RWPE2 (cell line): Measurements from ENCODE around the gene POP5.
A peak's percentile ranks its signal among the peaks of the same experiment; 100 is the strongest.

Experiments
- ATAC-seq: fragments of 200-7000 bp; cut with Tn5 transposase; 3 replicates; pipeline ENCODE4 v1.9.1; 2021; ENCODE audit warnings: low read depth
- DNase-seq: peaks from one replicate; pipeline ENCODE4 v3.0.0-alpha.2; 2020; ENCODE audit warnings: low spot score
- H3K27ac ChIP-seq: fragments of 450-650 bp; 2 replicates; pipeline ENCODE4 v1.5.1; 2017; ENCODE audit warnings: mild to moderate bottlenecking; ENCODE audit not compliant: poor library complexity, severe bottlenecking
- H3K27me3 ChIP-seq: fragments of 250-450 bp; sonication (Bioruptor Pico); 2 replicates; pipeline ENCODE4 v1.5.1; 2021; ENCODE audit warnings: mild to moderate bottlenecking, moderate library complexity; ENCODE audit not compliant: insufficient read depth, poor library complexity, severe bottlenecking
- H3K36me3 ChIP-seq: fragments of 250-450 bp; sonication (Bioruptor Pico); 2 replicates; pipeline ENCODE4 v1.5.1; 2020; ENCODE audit warnings: low read depth, mild to moderate bottlenecking, moderate library complexity
- H3K4me1 ChIP-seq: fragments of 250-450 bp; sonication (Bioruptor Pico); 2 replicates; pipeline ENCODE4 v1.5.1; 2021; ENCODE audit warnings: mild to moderate bottlenecking, moderate library complexity; ENCODE audit not compliant: insufficient read depth, poor library complexity, severe bottlenecking
- H3K4me3 ChIP-seq: fragments of 250-450 bp; sonication (Bioruptor Pico); 2 replicates; pipeline ENCODE4 v1.5.1; 2021; ENCODE audit warnings: mild to moderate bottlenecking, moderate library complexity; ENCODE audit not compliant: severe bottlenecking
- H3K9me3 ChIP-seq: fragments of 250-450 bp; sonication (Bioruptor Pico); 2 replicates; pipeline ENCODE4 v1.5.1; 2021; ENCODE audit warnings: mild to moderate bottlenecking, moderate library complexity; ENCODE audit not compliant: severe bottlenecking
- CTCF ChIP-seq: fragments of 450-650 bp; IDR thresholded peaks from one replicate; pipeline ENCODE4 v1.5.1; 2017; ENCODE audit warnings: mild to moderate bottlenecking, moderate library complexity; ENCODE audit not compliant: poor library complexity, severe bottlenecking

Gene POP5

GRCh38 chr12:120581998-120582397 is 796 bp upstream of the POP5 start:
- Histone ChIP-seq H3K4me1 (no peaks in the 10 kb centered on the region), H3K36me3 (peaks cover 31% of the 10 kb centered on the region), H3K27ac (peak overlapping the region; percentile 31), H3K4me3 (peak overlapping the region; percentile 71), H3K27me3 (no peaks in the 10 kb centered on the region), H3K9me3 (no peaks in the 10 kb centered on the region)
- DNase-seq: no peak
- TF ChIP-seq CTCF: no peak
- no peak for ATAC-seq

- no peak for ATAC-seq
- Histone ChIP-seq H3K9me3 (no peaks in the 10 kb centered on the region), H3K27ac (no peak overlapping the region), H3K36me3 (peaks cover 59% of the 10 kb centered on the region), H3K4me1 (no peaks in the 10 kb centered on the region), H3K4me3 (no peak overlapping the region), H3K27me3 (no peaks in the 10 kb centered on the region)
- no peak for DNase-seq
- TF ChIP-seq CTCF: no peak
Observed at GRCh38 chr12:120579179-120579578, 2.0 kb downstream of the POP5 start.

DNA sequence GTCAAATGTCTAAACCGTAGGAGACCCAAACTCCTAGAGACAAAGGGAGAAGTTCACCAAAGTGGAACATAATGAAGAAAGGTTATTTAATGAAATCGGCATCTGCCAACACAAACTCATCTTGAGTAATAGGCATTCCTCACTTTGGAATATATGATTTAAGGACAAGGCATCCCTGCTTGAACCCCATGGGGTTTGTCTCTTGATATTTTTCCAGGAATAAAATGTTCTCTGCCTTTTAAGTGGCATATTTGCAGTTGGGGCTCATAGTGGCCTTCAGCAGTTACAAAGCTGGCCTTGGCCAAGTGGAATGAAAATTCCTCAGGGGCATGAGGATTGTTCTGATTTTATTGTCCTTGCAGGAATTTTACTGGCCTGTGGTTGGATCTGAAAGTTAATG is 7.1 kb downstream of the POP5 start:
- no peaks in the 10 kb centered on the region for H3K9me3 ChIP-seq
- peaks cover 90% of the 10 kb centered on the region for H3K36me3 ChIP-seq
- TF ChIP-seq CTCF: no peak
- H3K4me1 ChIP-seq: no peaks in the 10 kb centered on the region
- H3K4me3 ChIP-seq: no peak overlapping the region
- no peak for ATAC-seq
- no peak for DNase-seq
- H3K27ac ChIP-seq: no peak overlapping the region
- no peaks in the 10 kb centered on the region for H3K27me3 ChIP-seq

GRCh38 chr12:120573560-120573959 is 7.6 kb downstream of the POP5 start:
- no peaks in the 10 kb centered on the region for H3K4me1 ChIP-seq
- H3K36me3 ChIP-seq: peaks cover 91% of the 10 kb centered on the region
- DNase-seq (no peak), ATAC-seq (no peak)
- TF ChIP-seq CTCF: no peak
- no peaks in the 10 kb centered on the region for H3K9me3 ChIP-seq
- H3K4me3 ChIP-seq: no peak overlapping the region
- no peaks in the 10 kb centered on the region for H3K27me3 ChIP-seq
- no peak overlapping the region for H3K27ac ChIP-seq

DNA sequence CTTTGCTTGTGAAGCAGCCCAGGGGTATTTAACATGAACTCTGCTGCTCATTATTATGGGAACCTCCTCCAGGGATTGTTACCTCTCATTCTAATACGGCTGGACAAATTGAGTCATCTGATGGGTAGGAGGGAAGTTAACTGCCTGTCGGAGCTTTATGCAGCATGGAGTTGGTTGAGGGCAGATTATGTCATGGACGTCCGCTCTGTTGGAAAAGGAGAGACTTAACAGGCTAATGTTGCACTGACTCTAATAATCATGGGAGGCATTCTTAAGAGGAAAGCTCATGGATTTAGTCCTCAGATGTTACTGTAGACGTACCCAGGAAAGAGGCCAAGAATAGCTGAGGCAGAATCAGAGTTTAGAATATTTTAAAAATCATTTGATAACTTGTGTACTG is 9.9 kb downstream of the POP5 start:
- H3K36me3 ChIP-seq: peaks cover 92% of the 10 kb centered on the region
- no peak for TF ChIP-seq CTCF
- no peak for DNase-seq

More for the DNA sequence above, 9.9 kb downstream of the POP5 start:
- no peak overlapping the region for H3K27ac ChIP-seq
- no peaks in the 10 kb centered on the region for H3K27me3 ChIP-seq
- H3K4me1 ChIP-seq: no peaks in the 10 kb centered on the region
- ATAC-seq: no peak
- H3K9me3 ChIP-seq: no peaks in the 10 kb centered on the region
- H3K4me3 ChIP-seq: no peak overlapping the region
